ENCODE data around the gene HMOX2.

HMOX2 gene

GRCh38 chr16:4505356-4506147 lies 29.4 kb downstream of the HMOX2 start:
- DNase-seq (ENCODE audit: low read depth) = peak; percentile 65

GRCh38 chr16:4506450-4506849 lies 30.3 kb downstream of the HMOX2 start:
- peak; percentile 41 for DNase-seq (ENCODE audit: low read depth)

GRCh38 chr16:4507588-4508345 lies 31.6 kb downstream of the HMOX2 start:
- DNase-seq (ENCODE audit: low read depth) = no peak

GRCh38 chr16:4508806-4509205 lies 32.6 kb downstream of the HMOX2 start:
- no peak for DNase-seq (ENCODE audit: low read depth)

- no peak for DNase-seq (ENCODE audit: low read depth)
Measured at GRCh38 chr16:4509420-4509819, 33.2 kb downstream of the HMOX2 start.

GRCh38 chr16:4510131-4510530 lies 33.9 kb downstream of the HMOX2 start:
- no peak for DNase-seq (ENCODE audit: low read depth)

- no peak for DNase-seq (ENCODE audit: low read depth)
Measured at GRCh38 chr16:4510747-4511426, 34.7 kb downstream of the HMOX2 start.

GRCh38 chr16:4511441-4512082 lies 35.4 kb downstream of the HMOX2 start:
- DNase-seq (ENCODE audit: low read depth) = no peak

- no peak for DNase-seq (ENCODE audit: low read depth)
Measured at GRCh38 chr16:4512473-4512872, 36.3 kb downstream of the HMOX2 start.

GRCh38 chr16:4513086-4513860 lies 37.1 kb downstream of the HMOX2 start:
- DNase-seq (ENCODE audit: low read depth) = no peak

- DNase-seq (ENCODE audit: low read depth) = no peak
Measured at GRCh38 chr16:4513881-4514280, 37.7 kb downstream of the HMOX2 start.

GRCh38 chr16:4514606-4515005 lies 38.4 kb downstream of the HMOX2 start:
- DNase-seq (ENCODE audit: low read depth) = no peak

GRCh38 chr16:4515611-4516233 lies 39.5 kb downstream of the HMOX2 start:
- DNase-seq (ENCODE audit: low read depth) = no peak

- no peak for DNase-seq (ENCODE audit: low read depth)
Measured at GRCh38 chr16:4517812-4518680, 41.8 kb downstream of the HMOX2 start.

- DNase-seq (ENCODE audit: low read depth) = no peak
Measured at GRCh38 chr16:4519274-4520058, 43.3 kb downstream of the HMOX2 start.

GRCh38 chr16:4520913-4521312 lies 44.7 kb downstream of the HMOX2 start:
- no peak for DNase-seq (ENCODE audit: low read depth)

GRCh38 chr16:4522051-4522581 lies 45.9 kb downstream of the HMOX2 start:
- DNase-seq (ENCODE audit: low read depth) = no peak

GRCh38 chr16:4523686-4524085 lies 47.5 kb downstream of the HMOX2 start:
- DNase-seq (ENCODE audit: low read depth) = no peak

- no peak for DNase-seq (ENCODE audit: low read depth)
Measured at GRCh38 chr16:4524571-4524970, 48.4 kb downstream of the HMOX2 start.
